ENCODE measurements around the gene POU3F1. TPM values are rescaled to one million over a fixed set of nuclear protein-coding genes. Genes with fewer than 3 reads are reported as not detected.

POU3F1 gene
- total RNA-seq, 2 experiments from 2014 or later = not detected

GRCh38 chr1:38029685-38030511, 16.7 kb downstream of the POU3F1 start:
- Mint-ChIP-seq H3K4me3 (no peak overlapping the region), H3K36me3 (ENCODE audit: low read depth) (peaks cover 18% of the 10 kb centered on the region), H3K4me1 (ENCODE audit: low read depth) (peaks cover 54% of the 10 kb centered on the region), H3K27ac (peak overlapping the region; percentile 70), H3K27me3 (ENCODE audit: low read depth) (no peaks in the 10 kb centered on the region), H3K9me3 (ENCODE audit: insufficient read depth) (no peaks in the 10 kb centered on the region)
- ChIA-PET CTCF (interaction anchor here (0.9 to 2.0 kb wide), 8 partner anchors 8 to 171 kb away, joined by 3 to 12 read pairs (median 5); partner anchors contain the start of gene MTF1), POLR2A (interaction anchor here (0.6 to 1.3 kb wide), 5 partner anchors 9 to 939 kb away, joined by 3 read pairs; no protein-coding TSS in a partner anchor)
- ATAC-seq (peak; percentile 75), DNase-seq (peak; percentile 73)

GRCh38 chr1:38029081-38029681, 17.4 kb downstream of the POU3F1 start:
- H3K9me3 Mint-ChIP-seq (ENCODE audit: insufficient read depth) = no peaks in the 10 kb centered on the region
- H3K4me3 Mint-ChIP-seq = no peak overlapping the region
- ATAC-seq (no peak), DNase-seq (no peak)
- H3K27ac Mint-ChIP-seq = peak overlapping the region; percentile 51
- H3K4me1 Mint-ChIP-seq (ENCODE audit: low read depth) = peaks cover 54% of the 10 kb centered on the region
- H3K27me3 Mint-ChIP-seq (ENCODE audit: low read depth) = no peaks in the 10 kb centered on the region
- ChIA-PET CTCF (interaction anchor here (0.9 to 1.8 kb wide), 7 partner anchors 8 to 108 kb away, joined by 3 to 12 read pairs (median 5); no protein-coding TSS in a partner anchor), POLR2A (no interaction called here)
- peaks cover 21% of the 10 kb centered on the region for H3K36me3 Mint-ChIP-seq (ENCODE audit: low read depth)

GRCh38 chr1:38028671-38029070, 17.9 kb downstream of the POU3F1 start:
- DNase-seq = no peak
- ChIA-PET POLR2A (no interaction called here), CTCF (interaction anchor here (1.0 to 4.8 kb wide), 6 partner anchors 9 to 107 kb away, joined by 3 to 25 read pairs (median 6); partner anchors contain the start of gene UTP11)
- no peak for ATAC-seq
- H3K4me1 Mint-ChIP-seq (ENCODE audit: low read depth) = peaks cover 54% of the 10 kb centered on the region
- H3K27me3 Mint-ChIP-seq (ENCODE audit: low read depth) = no peaks in the 10 kb centered on the region
- no peak overlapping the region for H3K4me3 Mint-ChIP-seq
- H3K9me3 Mint-ChIP-seq (ENCODE audit: insufficient read depth) = no peaks in the 10 kb centered on the region
- H3K36me3 Mint-ChIP-seq (ENCODE audit: low read depth) = peaks cover 25% of the 10 kb centered on the region
- H3K27ac Mint-ChIP-seq = peak overlapping the region; percentile 71

- CTCF ChIA-PET = interaction anchor here (0.6 to 4.8 kb wide), 11 partner anchors 9 to 807 kb away, joined by 3 to 25 read pairs (median 6); partner anchors contain the start of gene UTP11
- H3K4me3 Mint-ChIP-seq = no peak overlapping the region
These were observed 18.4 kb downstream of the POU3F1 start for GRCh38 chr1:38028105-38028591.

GRCh38 chr1:38027201-38028104, 19.1 kb downstream of the POU3F1 start:
- no peaks in the 10 kb centered on the region for H3K27me3 Mint-ChIP-seq (ENCODE audit: low read depth)
- CTCF ChIA-PET = interaction anchor here (0.6 to 4.8 kb wide), 12 partner anchors 9 to 808 kb away, joined by 3 to 25 read pairs (median 6); partner anchors contain the start of gene UTP11
- POLR2A ChIA-PET = interaction anchor here (0.6 to 1.0 kb wide), 3 partner anchors 10 to 166 kb away, joined by 3 to 4 read pairs (median 4); no protein-coding TSS in a partner anchor
- H3K4me1 Mint-ChIP-seq (ENCODE audit: low read depth) = peaks cover 54% of the 10 kb centered on the region
- H3K9me3 Mint-ChIP-seq (ENCODE audit: insufficient read depth) = no peaks in the 10 kb centered on the region
- no peak for DNase-seq
- peaks cover 31% of the 10 kb centered on the region for H3K36me3 Mint-ChIP-seq (ENCODE audit: low read depth)
- no peak for ATAC-seq
- no peak overlapping the region for H3K4me3 Mint-ChIP-seq
- peak overlapping the region; percentile 63 for H3K27ac Mint-ChIP-seq

More at GRCh38 chr1:38028105-38028591, 18.4 kb downstream of the POU3F1 start:
- Mint-ChIP-seq H3K4me1 (ENCODE audit: low read depth) (peaks cover 54% of the 10 kb centered on the region), H3K36me3 (ENCODE audit: low read depth) (peaks cover 25% of the 10 kb centered on the region), H3K27me3 (ENCODE audit: low read depth) (no peaks in the 10 kb centered on the region), H3K27ac (peak overlapping the region; percentile 71), H3K9me3 (ENCODE audit: insufficient read depth) (no peaks in the 10 kb centered on the region)
- ATAC-seq (peak; percentile 67), DNase-seq (peak; percentile 48)
- POLR2A ChIA-PET = interaction anchor here (0.6 to 1.0 kb wide), 2 partner anchors 15 to 167 kb away, joined by 3 to 4 read pairs; no protein-coding TSS in a partner anchor

- POLR2A ChIA-PET = interaction anchor here (0.6 to 1.0 kb wide), 2 partner anchors 9 to 13 kb away, joined by 4 read pairs; no protein-coding TSS in a partner anchor
- no peak overlapping the region for H3K4me3 Mint-ChIP-seq
- ATAC-seq = no peak
- H3K27me3 Mint-ChIP-seq (ENCODE audit: low read depth) = no peaks in the 10 kb centered on the region
- no peak overlapping the region for H3K27ac Mint-ChIP-seq
- peaks cover 54% of the 10 kb centered on the region for H3K4me1 Mint-ChIP-seq (ENCODE audit: low read depth)
- CTCF ChIA-PET = interaction anchor here (0.6 to 4.8 kb wide), 8 partner anchors 8 to 808 kb away, joined by 3 to 25 read pairs (median 7); partner anchors contain the start of gene UTP11
- peaks cover 37% of the 10 kb centered on the region for H3K36me3 Mint-ChIP-seq (ENCODE audit: low read depth)
- DNase-seq = no peak
- H3K9me3 Mint-ChIP-seq (ENCODE audit: insufficient read depth) = no peaks in the 10 kb centered on the region
These were observed 19.9 kb downstream of the POU3F1 start for GRCh38 chr1:38026592-38027200.

GRCh38 chr1:38025664-38026063, 20.9 kb downstream of the POU3F1 start:
- no peaks in the 10 kb centered on the region for H3K9me3 Mint-ChIP-seq (ENCODE audit: insufficient read depth)
- H3K27me3 Mint-ChIP-seq (ENCODE audit: low read depth) = no peaks in the 10 kb centered on the region
- peaks cover 45% of the 10 kb centered on the region for H3K4me1 Mint-ChIP-seq (ENCODE audit: low read depth)
- peaks cover 38% of the 10 kb centered on the region for H3K36me3 Mint-ChIP-seq (ENCODE audit: low read depth)
- H3K27ac Mint-ChIP-seq = no peak overlapping the region
- ChIA-PET CTCF (interaction anchor here (1.7 to 4.8 kb wide), 4 partner anchors 11 to 810 kb away, joined by 5 to 25 read pairs (median 16); partner anchors contain the start of gene UTP11), POLR2A (no interaction called here)
- ATAC-seq (no peak), DNase-seq (no peak)
- H3K4me3 Mint-ChIP-seq = no peak overlapping the region

- peaks cover 41% of the 10 kb centered on the region for H3K4me1 Mint-ChIP-seq (ENCODE audit: low read depth)
- ATAC-seq (no peak), DNase-seq (no peak)
- no peak overlapping the region for H3K4me3 Mint-ChIP-seq
- H3K27ac Mint-ChIP-seq = no peak overlapping the region
- ChIA-PET CTCF (interaction anchor here (1.7 to 4.8 kb wide), 3 partner anchors 11 to 810 kb away, joined by 5 to 25 read pairs (median 22); partner anchors contain the start of gene UTP11), POLR2A (interaction anchor here (0.7 to 0.8 kb wide), 3 partner anchors 16 to 227 kb away, joined by 3 read pairs; partner anchors contain the start of gene SF3A3)
- no peaks in the 10 kb centered on the region for H3K27me3 Mint-ChIP-seq (ENCODE audit: low read depth)
- peaks cover 42% of the 10 kb centered on the region for H3K36me3 Mint-ChIP-seq (ENCODE audit: low read depth)
- H3K9me3 Mint-ChIP-seq (ENCODE audit: insufficient read depth) = no peaks in the 10 kb centered on the region
These were observed 21.4 kb downstream of the POU3F1 start for GRCh38 chr1:38025233-38025632.

- POLR2A ChIA-PET = no interaction called here
- Mint-ChIP-seq H3K4me1 (ENCODE audit: low read depth) (peaks cover 23% of the 10 kb centered on the region), H3K36me3 (ENCODE audit: low read depth) (peaks cover 56% of the 10 kb centered on the region), H3K27me3 (ENCODE audit: low read depth) (no peaks in the 10 kb centered on the region), H3K27ac (no peak overlapping the region), H3K9me3 (ENCODE audit: insufficient read depth) (no peaks in the 10 kb centered on the region), H3K4me3 (no peak overlapping the region)
- CTCF ChIA-PET = interaction anchor here (0.8 to 16.1 kb wide), 5 partner anchors 10 to 492 kb away, joined by 3 to 215 read pairs (median 5); partner anchors contain the start of genes MTF1, SF3A3 and UTP11
- DNase-seq (no peak), ATAC-seq (no peak)
These were observed 23.8 kb downstream of the POU3F1 start for GRCh38 chr1:38022810-38023209.

- Mint-ChIP-seq H3K9me3 (ENCODE audit: insufficient read depth) (no peaks in the 10 kb centered on the region), H3K27ac (no peak overlapping the region), H3K4me3 (no peak overlapping the region), H3K4me1 (ENCODE audit: low read depth) (peaks cover 15% of the 10 kb centered on the region), H3K27me3 (ENCODE audit: low read depth) (no peaks in the 10 kb centered on the region), H3K36me3 (ENCODE audit: low read depth) (peaks cover 61% of the 10 kb centered on the region)
- no peak for DNase-seq
- ChIA-PET CTCF (interaction anchor here (0.8 to 16.1 kb wide), 4 partner anchors 9 to 493 kb away, joined by 3 to 215 read pairs (median 10); partner anchors contain the start of genes SF3A3 and UTP11), POLR2A (no interaction called here)
- no peak for ATAC-seq
These were observed 24.6 kb downstream of the POU3F1 start for GRCh38 chr1:38021969-38022368.
